ENCODE results near the gene LRP1B. TPM values are rescaled to one million over a fixed set of nuclear protein-coding genes. Genes with fewer than 3 reads are reported as not detected.

Gene LRP1B
- polyA plus RNA-seq, 1 donor: 1.0 TPM

- no CpG with 5 or more reads among the region's 5 CpGs for WGBS (ENCODE audit: insufficient coverage, low lambda C conversion rate)
- H3K27ac ChIP-seq (ENCODE audit: low read length): no peak overlapping the region
- DNase-seq: no peak
- H3K4me3 ChIP-seq (ENCODE audit: low read length): no peak overlapping the region
- H3K36me3 ChIP-seq (ENCODE audit: control insufficient read depth, insufficient read depth, low read length): no peaks in the 10 kb centered on the region
- H3K27me3 ChIP-seq (ENCODE audit: control insufficient read depth, insufficient read depth, low read length): no peaks in the 10 kb centered on the region
- H3K4me1 ChIP-seq (ENCODE audit: control insufficient read depth, insufficient read depth, low read length): no peaks in the 10 kb centered on the region
- H3K9me3 ChIP-seq (ENCODE audit: control insufficient read depth, low read depth, low read length): no peaks in the 10 kb centered on the region
Measured at GRCh38 chr2:140929849-140930248, 1201.0 kb downstream of the LRP1B start.

DNA sequence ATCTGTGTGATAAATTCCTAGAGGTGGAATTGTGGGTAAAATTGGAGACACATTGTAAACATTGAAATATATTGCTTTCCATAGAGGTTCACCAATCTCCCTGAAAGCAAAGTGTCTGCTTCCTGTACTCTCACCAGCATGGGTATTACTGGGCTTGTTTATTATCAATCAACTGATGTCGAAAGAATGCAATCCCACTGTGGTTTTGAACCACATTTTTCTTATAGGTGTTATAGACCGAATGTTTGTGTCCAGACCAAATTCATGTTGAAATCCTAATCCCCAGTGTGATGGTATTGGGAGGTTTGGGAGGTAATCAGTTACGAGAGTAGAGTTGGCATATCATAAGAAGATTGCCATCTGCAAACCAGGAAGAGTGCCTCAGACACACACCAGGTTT, 1212.4 kb downstream of the LRP1B start:
- WGBS (ENCODE audit: insufficient coverage, low lambda C conversion rate): no CpG with 5 or more reads among the region's 3 CpGs
- no peak for DNase-seq
- Histone ChIP-seq H3K27ac (ENCODE audit: low read length) (no peak overlapping the region), H3K36me3 (ENCODE audit: control insufficient read depth, insufficient read depth, low read length) (no peaks in the 10 kb centered on the region), H3K27me3 (ENCODE audit: control insufficient read depth, insufficient read depth, low read length) (no peaks in the 10 kb centered on the region), H3K4me1 (ENCODE audit: control insufficient read depth, insufficient read depth, low read length) (no peaks in the 10 kb centered on the region), H3K4me3 (ENCODE audit: low read length) (no peak overlapping the region), H3K9me3 (ENCODE audit: control insufficient read depth, low read depth, low read length) (no peaks in the 10 kb centered on the region)

DNA sequence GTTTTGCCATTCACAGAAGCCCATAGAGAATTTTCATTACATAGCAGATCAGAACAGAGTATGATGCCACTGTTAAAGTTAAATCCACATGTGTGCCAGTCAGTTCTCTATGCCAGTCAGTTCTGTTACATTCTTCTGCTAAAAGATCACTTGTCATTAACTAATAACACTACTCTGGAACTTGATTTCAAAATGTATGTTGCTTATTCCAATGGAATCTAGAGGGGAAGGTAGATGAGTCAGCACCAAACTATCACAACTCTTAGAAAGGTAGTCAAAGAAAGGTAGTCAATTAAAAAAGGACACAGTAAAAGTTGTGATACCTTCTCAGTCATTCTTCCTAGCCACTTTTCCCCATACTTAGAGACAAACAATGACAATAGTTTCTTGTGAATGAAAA, 1214.4 kb downstream of the LRP1B start:
- Histone ChIP-seq H3K4me1 (ENCODE audit: control insufficient read depth, insufficient read depth, low read length) (no peaks in the 10 kb centered on the region), H3K4me3 (ENCODE audit: low read length) (no peak overlapping the region), H3K27ac (ENCODE audit: low read length) (no peak overlapping the region), H3K36me3 (ENCODE audit: control insufficient read depth, insufficient read depth, low read length) (no peaks in the 10 kb centered on the region), H3K9me3 (ENCODE audit: control insufficient read depth, low read depth, low read length) (no peaks in the 10 kb centered on the region), H3K27me3 (ENCODE audit: control insufficient read depth, insufficient read depth, low read length) (no peaks in the 10 kb centered on the region)
- DNase-seq: no peak

- Histone ChIP-seq H3K4me3 (ENCODE audit: low read length) (no peak overlapping the region), H3K27me3 (ENCODE audit: control insufficient read depth, insufficient read depth, low read length) (no peaks in the 10 kb centered on the region), H3K4me1 (ENCODE audit: control insufficient read depth, insufficient read depth, low read length) (no peaks in the 10 kb centered on the region), H3K9me3 (ENCODE audit: control insufficient read depth, low read depth, low read length) (no peaks in the 10 kb centered on the region), H3K27ac (ENCODE audit: low read length) (no peak overlapping the region), H3K36me3 (ENCODE audit: control insufficient read depth, insufficient read depth, low read length) (no peaks in the 10 kb centered on the region)
- DNase-seq: no peak
Measured at GRCh38 chr2:140910683-140911082, 1220.1 kb downstream of the LRP1B start.

DNA sequence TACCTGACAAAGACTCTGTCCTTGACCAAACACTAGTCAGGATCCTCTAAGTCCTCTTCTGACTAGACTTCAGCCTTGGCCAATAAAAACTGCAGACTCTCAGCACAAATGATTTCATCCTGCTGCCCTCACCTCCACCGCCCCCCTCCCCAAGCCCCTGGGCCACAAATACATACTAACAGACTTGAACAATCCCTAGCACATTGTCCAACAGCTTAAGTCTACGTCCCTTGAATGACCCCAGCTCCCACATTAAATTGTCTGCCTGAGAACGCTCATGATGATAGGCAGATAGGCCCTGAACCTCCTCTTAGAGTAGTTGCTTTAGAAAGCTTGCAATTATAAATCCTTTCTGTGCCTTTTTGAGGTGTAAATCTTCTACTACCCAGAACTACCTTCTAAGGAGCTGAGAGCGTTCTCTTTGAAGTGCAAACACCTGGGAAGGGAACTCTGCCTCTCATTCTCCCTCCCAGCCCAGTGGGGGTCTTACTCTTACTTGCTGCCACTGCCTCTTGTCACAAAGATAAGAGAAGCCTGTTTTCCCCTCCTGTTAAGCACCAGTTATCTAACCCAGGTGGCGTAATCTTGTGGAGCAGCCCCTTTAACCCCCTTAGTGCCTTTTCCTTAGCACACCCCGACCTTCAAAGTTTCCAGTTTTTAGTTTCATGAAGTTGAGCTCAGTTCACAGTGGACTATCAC, 1225.6 kb downstream of the LRP1B start:
- DNase-seq: no peak
- H3K36me3 ChIP-seq (ENCODE audit: control insufficient read depth, insufficient read depth, low read length): no peaks in the 10 kb centered on the region
- no peaks in the 10 kb centered on the region for H3K27me3 ChIP-seq (ENCODE audit: control insufficient read depth, insufficient read depth, low read length)
- H3K27ac ChIP-seq (ENCODE audit: low read length): no peak overlapping the region
- H3K9me3 ChIP-seq (ENCODE audit: control insufficient read depth, low read depth, low read length): no peaks in the 10 kb centered on the region
- H3K4me3 ChIP-seq (ENCODE audit: low read length): no peak overlapping the region
- H3K4me1 ChIP-seq (ENCODE audit: control insufficient read depth, insufficient read depth, low read length): no peaks in the 10 kb centered on the region
- WGBS (ENCODE audit: insufficient coverage, low lambda C conversion rate): no CpG with 5 or more reads among the region's 6 CpGs

GRCh38 chr2:140895378-140895777, 1235.4 kb downstream of the LRP1B start:
- no CpG with 5 or more reads among the region's 9 CpGs for WGBS (ENCODE audit: insufficient coverage, low lambda C conversion rate)
- no peaks in the 10 kb centered on the region for H3K9me3 ChIP-seq (ENCODE audit: control insufficient read depth, low read depth, low read length)
- H3K4me1 ChIP-seq (ENCODE audit: control insufficient read depth, insufficient read depth, low read length): no peaks in the 10 kb centered on the region
- H3K27ac ChIP-seq (ENCODE audit: low read length): no peak overlapping the region
- H3K27me3 ChIP-seq (ENCODE audit: control insufficient read depth, insufficient read depth, low read length): no peaks in the 10 kb centered on the region
- DNase-seq: no peak
- no peaks in the 10 kb centered on the region for H3K36me3 ChIP-seq (ENCODE audit: control insufficient read depth, insufficient read depth, low read length)
- H3K4me3 ChIP-seq (ENCODE audit: low read length): no peak overlapping the region

DNA sequence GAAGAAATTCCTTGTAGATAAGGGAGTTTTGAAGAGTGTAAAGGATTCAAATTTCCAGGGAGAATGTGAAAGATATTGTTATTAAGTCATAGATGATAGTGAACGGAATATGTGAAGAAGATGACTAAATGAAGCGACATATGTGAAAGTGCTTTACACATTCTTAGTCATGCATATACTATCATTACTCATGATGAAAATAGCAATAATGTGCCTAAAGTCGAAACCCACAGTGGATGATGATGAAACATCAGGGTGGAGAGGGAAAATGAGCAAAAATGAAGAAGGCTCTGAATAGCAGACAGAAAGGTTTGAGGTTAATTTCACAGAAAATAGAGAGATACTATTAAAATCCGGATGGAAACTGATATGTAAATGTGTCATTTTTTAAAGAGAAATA, 1237.1 kb downstream of the LRP1B start:
- DNase-seq: no peak
- Histone ChIP-seq H3K9me3 (ENCODE audit: control insufficient read depth, low read depth, low read length) (no peaks in the 10 kb centered on the region), H3K4me3 (ENCODE audit: low read length) (no peak overlapping the region), H3K27ac (ENCODE audit: low read length) (no peak overlapping the region), H3K27me3 (ENCODE audit: control insufficient read depth, insufficient read depth, low read length) (no peaks in the 10 kb centered on the region), H3K36me3 (ENCODE audit: control insufficient read depth, insufficient read depth, low read length) (no peaks in the 10 kb centered on the region), H3K4me1 (ENCODE audit: control insufficient read depth, insufficient read depth, low read length) (no peaks in the 10 kb centered on the region)
- WGBS (ENCODE audit: insufficient coverage, low lambda C conversion rate): 78% methylated on average over 2 of the region's 4 CpGs

DNA sequence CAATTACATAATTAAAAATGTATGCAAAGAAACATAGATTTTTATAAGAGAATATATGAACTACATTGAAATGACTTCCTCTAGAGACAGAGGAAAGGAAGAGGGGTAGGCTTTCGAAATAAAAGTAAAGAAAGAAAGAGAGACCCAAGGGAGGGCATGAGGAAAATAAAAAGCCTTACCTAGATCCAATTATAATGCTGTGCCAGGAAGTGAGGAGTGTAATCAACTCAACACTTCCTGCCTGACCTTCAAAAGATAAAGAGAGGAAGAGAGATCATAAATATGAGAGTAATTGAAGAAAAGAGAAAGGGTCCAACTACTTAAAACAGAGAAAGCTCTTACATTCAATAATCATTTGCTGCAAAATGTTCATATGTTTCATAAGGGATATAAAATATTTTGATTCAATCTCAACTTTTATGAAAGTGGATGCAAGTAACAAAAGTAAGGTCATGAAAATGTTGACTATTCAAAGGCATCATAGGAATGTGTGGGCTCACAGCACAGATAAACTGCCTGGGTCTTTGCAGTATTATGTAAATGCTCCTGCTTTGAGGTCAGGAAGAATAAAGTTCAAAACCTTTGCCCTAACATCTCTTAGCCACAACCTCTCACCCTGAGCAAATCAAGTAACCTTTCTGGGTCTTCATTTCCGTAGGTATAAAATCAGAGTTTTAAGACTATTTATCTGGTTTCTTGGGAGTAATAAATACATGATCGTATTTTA, 1237.7 kb downstream of the LRP1B start:
- 90% methylated on average over 2 of the region's 3 CpGs for WGBS (ENCODE audit: insufficient coverage, low lambda C conversion rate)
- no peak overlapping the region for H3K27ac ChIP-seq (ENCODE audit: low read length)
- no peaks in the 10 kb centered on the region for H3K4me1 ChIP-seq (ENCODE audit: control insufficient read depth, insufficient read depth, low read length)
- no peaks in the 10 kb centered on the region for H3K36me3 ChIP-seq (ENCODE audit: control insufficient read depth, insufficient read depth, low read length)
- no peak overlapping the region for H3K4me3 ChIP-seq (ENCODE audit: low read length)
- H3K27me3 ChIP-seq (ENCODE audit: control insufficient read depth, insufficient read depth, low read length): no peaks in the 10 kb centered on the region
- H3K9me3 ChIP-seq (ENCODE audit: control insufficient read depth, low read depth, low read length): no peaks in the 10 kb centered on the region
- no peak for DNase-seq

DNA sequence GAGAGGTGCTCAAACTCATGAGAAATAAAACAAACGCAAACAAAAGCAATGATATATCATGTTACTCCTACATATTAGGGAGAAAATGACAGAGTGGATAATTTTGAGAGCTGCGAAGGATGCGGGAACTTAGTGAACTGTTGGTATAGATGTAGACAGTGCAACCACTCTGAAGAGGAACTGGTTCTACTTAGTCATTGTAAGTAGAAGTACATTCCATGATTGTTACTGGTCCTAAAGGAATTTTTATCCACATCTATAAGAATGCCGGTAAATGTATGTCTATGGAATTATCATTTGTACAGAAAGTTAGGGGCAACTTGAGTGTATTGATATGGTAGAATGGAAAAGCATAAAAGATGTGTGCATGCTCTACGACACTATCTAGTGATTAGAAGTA, 1238.4 kb downstream of the LRP1B start:
- no peak for DNase-seq
- no peaks in the 10 kb centered on the region for H3K27me3 ChIP-seq (ENCODE audit: control insufficient read depth, insufficient read depth, low read length)
- H3K9me3 ChIP-seq (ENCODE audit: control insufficient read depth, low read depth, low read length): no peaks in the 10 kb centered on the region
- H3K27ac ChIP-seq (ENCODE audit: low read length): no peak overlapping the region
- no peaks in the 10 kb centered on the region for H3K36me3 ChIP-seq (ENCODE audit: control insufficient read depth, insufficient read depth, low read length)
- H3K4me3 ChIP-seq (ENCODE audit: low read length): no peak overlapping the region
- H3K4me1 ChIP-seq (ENCODE audit: control insufficient read depth, insufficient read depth, low read length): no peaks in the 10 kb centered on the region
- 94% methylated on average over 4 of the region's 5 CpGs for WGBS (ENCODE audit: insufficient coverage, low lambda C conversion rate)

GRCh38 chr2:140891614-140892212, 1239.1 kb downstream of the LRP1B start:
- no peak for DNase-seq
- Histone ChIP-seq H3K27ac (ENCODE audit: low read length) (no peak overlapping the region), H3K4me3 (ENCODE audit: low read length) (no peak overlapping the region), H3K27me3 (ENCODE audit: control insufficient read depth, insufficient read depth, low read length) (no peaks in the 10 kb centered on the region), H3K4me1 (ENCODE audit: control insufficient read depth, insufficient read depth, low read length) (no peaks in the 10 kb centered on the region), H3K9me3 (ENCODE audit: control insufficient read depth, low read depth, low read length) (no peaks in the 10 kb centered on the region), H3K36me3 (ENCODE audit: control insufficient read depth, insufficient read depth, low read length) (no peaks in the 10 kb centered on the region)
- WGBS (ENCODE audit: insufficient coverage, low lambda C conversion rate): 60% methylated on average over 1 of the region's 1 CpG

All from large intestine (tissue), 3 donors.